Pancreas (tissue), 10 donors: ENCODE data around the gene NR3C2. TPM values are rescaled to one million over a fixed set of nuclear protein-coding genes. Genes with fewer than 3 reads are reported as not detected.

Experiments
- ATAC-seq, 4 donors: fragments of 200-7000 bp; cut with Tn5 transposase; one replicate each; pipeline versions ENCODE4 v1.8.0 to v1.9.1; 2020; ENCODE audit warnings: mild to moderate bottlenecking in 4 of 4, moderate library complexity in 4 of 4
- DNase-seq, 6 donors: peaks; one replicate each; pipeline ENCODE4 v3.0.0-alpha.2; 2020
- FAIRE-seq: peaks from 2 replicates; lab custom pipeline; 2012; peaks lifted over from hg19 to GRCh38; lab: Jason Lieb, UNC
- H3K27ac ChIP-seq, 4 donors: fragments of 200-600 bp; sonication (generic); 1 replicate in 3 of 4; 2 replicates in 1 of 4; pipeline versions ENCODE4 v1.5.0 to v1.8.0; 2020
- H3K27me3 ChIP-seq, 4 donors: fragments of 200-600 bp; one replicate each; pipeline ENCODE4 v1.8.0; 2021
- H3K36me3 ChIP-seq, 3 donors: fragments of 200-600 bp; sonication (generic) in 1 of 3; one replicate each; pipeline versions ENCODE4 v1.5.0 to v1.8.0; 2020 to 2021
- H3K4me1 ChIP-seq, 3 donors: fragments of 200-600 bp; one replicate each; pipeline ENCODE4 v1.8.0; 2021
- H3K4me3 ChIP-seq, 4 donors: fragments of 200-600 bp; sonication (generic) in 2 of 4; one replicate each; pipeline versions ENCODE4 v1.5.0 to v1.8.0; 2020 to 2021
- H3K9me3 ChIP-seq, 4 donors: fragments of 200-600 bp; one replicate each; pipeline ENCODE4 v1.8.0; 2021
- WGBS, 2 donors: extraction: QIAGEN DNeasy Blood & Tissue Kit; methylation state at CpG; one replicate each; pipeline ENCODE4 v1.1.7; 2013; 5-methylcytosine and 5-hydroxymethylcytosine counted together
- intact Hi-C, 3 donors: fragments of 100-400 bp; cut with DNase I; formaldehyde crosslinking; loops; one replicate each; pipeline versions ENCODE4 v1.11.1 to v1.14.2; 2022
- polyA plus RNA-seq, 2 donors: library from polyadenylated mRNA; stranded (reverse); fragments of 200-250 nt; gene quantifications; one replicate each; pipeline ENCODE4 v1.2.3, GENCODE V29; 2013
- total RNA-seq, 6 donors: library from RNA; stranded (reverse); fragmentation: NEBNext Ultra II Directional in 4 of 6; extraction: Animal tissue kit (Norgen Biotek cat#: 25700) in 4 of 6; gene quantifications; one replicate each; pipeline versions ENCODE4 v1.2.1 to v1.2.4, GENCODE V29; 2021 to 2023
- TF ChIP-seq, protein P1 (sequence below), 4 donors: fragments of 200-600 bp; sonication (generic) in 3 of 4; IDR thresholded peaks; one replicate each; pipeline versions ENCODE4 v1.5.0 to v1.8.0; 2021; ENCODE audit warnings: antibody characterized with exemption in 4 of 4
- donor health status: healthy with polysubstance abuse.
- donor health status: DM: no; HTN: no; CAD: no; lungs with moderate emphysema.
- donor health status: DM: no; HTN: no; CAD: no.
- donor health status: control.
- donor health status: control.
- donor health status: Bipolar disorder and iron deficiency.
- donor health status: DM: yes; HTN: yes; CAD: no.
- donor health status: DM: no; HTN: no; CAD: no.
- donor health status: DM: no; HTN: no; CAD: no.
- donor health status: DM: yes; HTN: yes; CAD: no.

The NR3C2 gene
- total and polyA plus RNA-seq, 8 donors, result 2.5 to 15.7 (median 12.5) TPM

DNA sequence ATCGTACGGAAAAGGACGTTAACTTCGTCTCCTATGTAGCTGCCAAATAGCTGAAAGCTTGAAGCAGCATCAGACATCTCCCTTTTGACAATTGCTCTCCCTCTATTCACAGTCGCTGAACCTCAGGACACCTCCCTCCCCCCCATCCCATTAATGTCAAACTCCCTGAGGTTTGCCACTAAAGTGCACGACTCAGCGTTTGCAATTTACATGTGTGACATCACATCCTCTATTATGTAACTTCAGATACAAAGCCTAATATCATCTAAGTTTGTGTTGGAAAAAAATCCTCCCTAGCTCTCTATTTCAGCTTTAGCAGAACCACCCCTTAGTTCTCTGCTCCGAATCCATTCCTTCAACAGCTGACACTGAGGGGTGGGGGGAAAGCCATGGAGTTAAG, 5.5 kb upstream of the NR3C2 start:
- 10 to 15% methylated on average over 8 of the region's 8 CpGs for WGBS, 2 donors
- no peak for ATAC-seq
- Histone ChIP-seq H3K36me3 (no peaks in the 10 kb centered on the region), H3K4me3 (no peak overlapping the region), H3K27ac (no peak overlapping the region), H3K4me1 (peaks cover 0 to 9% (median 3%) of the 10 kb centered on the region in 3 donors), H3K9me3 (no peaks in the 10 kb centered on the region), H3K27me3 (no peaks in the 10 kb centered on the region)
- FAIRE-seq, result no peak
- peak in 1 of 6 donors; percentile 9 for DNase-seq
- intact Hi-C loops, result no loop called here
- TF ChIP-seq, protein P1, sequence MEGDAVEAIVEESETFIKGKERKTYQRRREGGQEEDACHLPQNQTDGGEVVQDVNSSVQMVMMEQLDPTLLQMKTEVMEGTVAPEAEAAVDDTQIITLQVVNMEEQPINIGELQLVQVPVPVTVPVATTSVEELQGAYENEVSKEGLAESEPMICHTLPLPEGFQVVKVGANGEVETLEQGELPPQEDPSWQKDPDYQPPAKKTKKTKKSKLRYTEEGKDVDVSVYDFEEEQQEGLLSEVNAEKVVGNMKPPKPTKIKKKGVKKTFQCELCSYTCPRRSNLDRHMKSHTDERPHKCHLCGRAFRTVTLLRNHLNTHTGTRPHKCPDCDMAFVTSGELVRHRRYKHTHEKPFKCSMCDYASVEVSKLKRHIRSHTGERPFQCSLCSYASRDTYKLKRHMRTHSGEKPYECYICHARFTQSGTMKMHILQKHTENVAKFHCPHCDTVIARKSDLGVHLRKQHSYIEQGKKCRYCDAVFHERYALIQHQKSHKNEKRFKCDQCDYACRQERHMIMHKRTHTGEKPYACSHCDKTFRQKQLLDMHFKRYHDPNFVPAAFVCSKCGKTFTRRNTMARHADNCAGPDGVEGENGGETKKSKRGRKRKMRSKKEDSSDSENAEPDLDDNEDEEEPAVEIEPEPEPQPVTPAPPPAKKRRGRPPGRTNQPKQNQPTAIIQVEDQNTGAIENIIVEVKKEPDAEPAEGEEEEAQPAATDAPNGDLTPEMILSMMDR (IDR thresholded peaks at IDR 0.05), result no peak

GRCh38 chr4:148445860-148446330, 3.7 kb upstream of the NR3C2 start:
- ATAC-seq (no peak), FAIRE-seq (no peak), DNase-seq (no peak)
- WGBS, 2 donors, result 3 to 4% methylated on average over 12 to 13 of the region's 13 CpGs
- H3K4me3 ChIP-seq, result peak overlapping the region; percentile 90 to 96 (median 92)
- TF ChIP-seq, protein P1 (IDR thresholded peaks at IDR 0.05), result no peak
- intact Hi-C loops, result no loop called here
- peaks cover under 1 to 9% (median 3%) of the 10 kb centered on the region in 3 donors for H3K4me1 ChIP-seq
- H3K27me3 ChIP-seq, result no peaks in the 10 kb centered on the region
- no peaks in the 10 kb centered on the region for H3K36me3 ChIP-seq
- no peaks in the 10 kb centered on the region for H3K9me3 ChIP-seq
- H3K27ac ChIP-seq, result peak overlapping the region; percentile 31 to 73 (median 60)

GRCh38 chr4:148445071-148445859, 3.1 kb upstream of the NR3C2 start:
- DNase-seq (peak; percentile 60 to 86 (median 74)), FAIRE-seq (no peak), ATAC-seq (peak; percentile 21 to 48 (median 29))
- peak overlapping the region; percentile 90 to 96 (median 92) for H3K4me3 ChIP-seq
- intact Hi-C loops, result no loop called here
- no peaks in the 10 kb centered on the region for H3K36me3 ChIP-seq
- TF ChIP-seq, protein P1 (IDR thresholded peaks at IDR 0.05), result no peak
- peak overlapping the region; percentile 31 to 73 (median 60) for H3K27ac ChIP-seq
- peaks cover 3 to 14% (median 7%) of the 10 kb centered on the region in 3 donors for H3K4me1 ChIP-seq
- 0 to 1% methylated on average over 58 to 98 of the region's 98 CpGs for WGBS, 2 donors
- no peaks in the 10 kb centered on the region for H3K9me3 ChIP-seq
- H3K27me3 ChIP-seq, result no peaks in the 10 kb centered on the region

- intact Hi-C loops, result no loop called here
- H3K4me3 ChIP-seq, result peak overlapping the region; percentile 90 to 96 (median 92)
- no peaks in the 10 kb centered on the region for H3K27me3 ChIP-seq
- no peaks in the 10 kb centered on the region for H3K36me3 ChIP-seq
- no peak for FAIRE-seq
- H3K9me3 ChIP-seq, result no peaks in the 10 kb centered on the region
- H3K27ac ChIP-seq, result peak overlapping the region; percentile 52 to 73 (median 65)
- H3K4me1 ChIP-seq, result peaks cover 7 to 19% (median 10%) of the 10 kb centered on the region in 3 donors
- peak; percentile 35 to 79 (median 54) for DNase-seq
- 0 to 1% methylated on average over 61 to 89 of the region's 89 CpGs for WGBS, 2 donors
- peak in 2 of 4 donors; percentile 0 to 5 for ATAC-seq
- TF ChIP-seq, protein P1 (IDR thresholded peaks at IDR 0.05), result no peak
Measured at GRCh38 chr4:148444296-148445070, 2.3 kb upstream of the NR3C2 start.
